ENCODE data around the gene BAHD1. TPM values are rescaled to one million over a fixed set of nuclear protein-coding genes. Genes with fewer than 3 reads are reported as not detected.

Gene BAHD1
- total RNA-seq, 2 donors from 2014 or later: 16.6 to 20.3 TPM

DNA sequence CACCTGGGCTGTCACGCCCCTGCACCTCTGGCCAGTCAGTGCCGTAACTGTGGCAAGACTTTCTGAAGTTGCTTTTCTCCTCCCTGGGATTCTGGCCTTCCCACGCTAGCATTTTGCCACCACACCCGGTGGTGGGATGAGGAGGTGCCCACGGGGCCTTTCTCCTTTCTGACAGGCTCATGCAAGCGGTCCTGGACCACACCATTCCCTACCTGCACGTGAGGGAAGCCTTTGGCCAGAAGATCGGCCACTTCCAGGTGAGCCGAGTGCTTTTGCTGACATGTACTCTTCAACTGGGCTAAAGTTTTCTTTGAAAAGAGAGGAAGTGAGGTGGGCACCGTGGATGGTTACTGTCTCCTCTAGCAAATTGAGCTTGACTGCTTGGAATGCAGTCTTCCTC, 25.5 kb upstream of the BAHD1 start:
- H3K36me3 Mint-ChIP-seq (ENCODE audit: low read depth): peaks cover 73% of the 10 kb centered on the region
- H3K4me1 Mint-ChIP-seq: peaks cover 6% of the 10 kb centered on the region
- H3K9me3 Mint-ChIP-seq: no peaks in the 10 kb centered on the region
- H3K27me3 Mint-ChIP-seq: no peaks in the 10 kb centered on the region
- H3K4me3 Mint-ChIP-seq: no peak overlapping the region
- no peak overlapping the region for H3K27ac Mint-ChIP-seq
- ATAC-seq (replicated peaks): no peak

GRCh38 chr15:40416056-40416455, 24.7 kb upstream of the BAHD1 start:
- H3K9me3 Mint-ChIP-seq: no peaks in the 10 kb centered on the region
- H3K4me3 Mint-ChIP-seq: no peak overlapping the region
- no peaks in the 10 kb centered on the region for H3K27me3 Mint-ChIP-seq
- peaks cover 65% of the 10 kb centered on the region for H3K36me3 Mint-ChIP-seq (ENCODE audit: low read depth)
- no peak overlapping the region for H3K27ac Mint-ChIP-seq
- peaks cover 2% of the 10 kb centered on the region for H3K4me1 Mint-ChIP-seq
- ATAC-seq (replicated peaks): no peak

- ATAC-seq (replicated peaks): no peak
- no peak overlapping the region for H3K27ac Mint-ChIP-seq
Measured at GRCh38 chr15:40418126-40418525, 22.6 kb upstream of the BAHD1 start.

GRCh38 chr15:40420071-40420713, 20.6 kb upstream of the BAHD1 start:
- Mint-ChIP-seq H3K27ac (no peak overlapping the region), H3K36me3 (ENCODE audit: low read depth) (peaks cover 24% of the 10 kb centered on the region)

More at GRCh38 chr15:40418126-40418525, 22.6 kb upstream of the BAHD1 start:
- Mint-ChIP-seq H3K4me1 (no peaks in the 10 kb centered on the region), H3K36me3 (ENCODE audit: low read depth) (peaks cover 44% of the 10 kb centered on the region), H3K27me3 (no peaks in the 10 kb centered on the region), H3K9me3 (no peaks in the 10 kb centered on the region), H3K4me3 (no peak overlapping the region)

GRCh38 chr15:40420793-40421192, 20.0 kb upstream of the BAHD1 start:
- Mint-ChIP-seq H3K27ac (no peak overlapping the region), H3K36me3 (ENCODE audit: low read depth) (peaks cover 18% of the 10 kb centered on the region), H3K27me3 (no peaks in the 10 kb centered on the region), H3K9me3 (no peaks in the 10 kb centered on the region), H3K4me3 (no peak overlapping the region), H3K4me1 (no peaks in the 10 kb centered on the region)
- ATAC-seq (replicated peaks): no peak

More at GRCh38 chr15:40420071-40420713, 20.6 kb upstream of the BAHD1 start:
- H3K4me3 Mint-ChIP-seq: no peak overlapping the region
- H3K4me1 Mint-ChIP-seq: no peaks in the 10 kb centered on the region
- H3K9me3 Mint-ChIP-seq: no peaks in the 10 kb centered on the region
- no peak for ATAC-seq (replicated peaks)
- no peaks in the 10 kb centered on the region for H3K27me3 Mint-ChIP-seq

- ATAC-seq (replicated peaks): peak; percentile 98
- no peaks in the 10 kb centered on the region for H3K27me3 Mint-ChIP-seq
- no peaks in the 10 kb centered on the region for H3K9me3 Mint-ChIP-seq
- no peak overlapping the region for H3K27ac Mint-ChIP-seq
- H3K4me3 Mint-ChIP-seq: no peak overlapping the region
- H3K36me3 Mint-ChIP-seq (ENCODE audit: low read depth): peaks cover 14% of the 10 kb centered on the region
- no peaks in the 10 kb centered on the region for H3K4me1 Mint-ChIP-seq
Measured at GRCh38 chr15:40421246-40422157, 19.3 kb upstream of the BAHD1 start.

DNA sequence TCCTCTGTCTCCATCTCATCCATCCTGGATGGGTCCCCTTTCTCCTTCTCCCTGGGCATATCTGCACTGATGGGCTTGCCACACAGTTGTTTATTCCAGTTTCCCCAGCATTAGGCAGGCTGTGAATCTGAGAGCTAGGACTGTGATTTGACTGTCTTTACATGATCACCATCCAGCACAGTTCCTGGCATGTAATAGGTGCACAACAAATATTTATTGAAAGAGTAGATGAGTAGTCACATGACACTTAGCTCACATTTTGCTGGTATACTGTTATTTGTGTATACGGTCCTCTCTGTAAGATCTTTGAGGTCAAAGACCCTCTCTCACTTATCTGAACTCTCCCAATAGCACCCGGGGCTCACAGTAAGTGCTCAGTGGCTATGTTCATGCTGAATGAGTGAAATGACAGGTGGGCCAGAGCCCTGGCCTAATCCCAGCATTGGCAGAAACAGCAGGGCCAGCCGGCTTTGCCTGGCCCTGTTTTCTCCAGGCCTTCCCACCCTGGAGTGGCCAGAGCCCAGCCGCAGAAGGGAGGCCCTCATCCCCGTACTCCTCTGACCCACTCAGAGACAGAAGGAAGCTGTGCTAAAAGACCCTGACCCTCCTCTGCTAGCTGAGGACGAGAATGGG, 16.2 kb upstream of the BAHD1 start:
- Mint-ChIP-seq H3K27me3 (no peaks in the 10 kb centered on the region), H3K4me3 (no peak overlapping the region), H3K27ac (no peak overlapping the region), H3K36me3 (ENCODE audit: low read depth) (no peaks in the 10 kb centered on the region), H3K4me1 (no peaks in the 10 kb centered on the region), H3K9me3 (no peaks in the 10 kb centered on the region)
- ATAC-seq (replicated peaks): no peak

DNA sequence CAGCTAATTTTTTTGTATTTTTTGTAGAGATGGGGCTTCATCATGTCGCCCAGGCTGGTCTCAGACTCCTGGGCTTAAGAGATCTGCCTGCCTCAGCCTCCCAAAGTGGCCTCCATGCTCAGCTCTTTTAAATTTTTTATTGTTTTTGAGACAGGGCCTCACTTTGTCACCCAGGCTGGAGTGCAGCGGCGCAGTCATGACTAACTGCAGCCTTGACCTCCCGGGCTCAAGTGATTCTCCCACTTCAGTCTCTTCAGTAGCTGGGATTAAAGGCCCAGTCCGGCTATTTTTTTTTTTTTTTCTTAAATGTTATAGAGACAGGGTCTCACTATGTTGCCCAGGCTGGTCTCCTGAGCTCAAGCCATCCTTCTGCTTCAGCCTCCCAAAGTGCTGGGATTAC, 15.1 kb upstream of the BAHD1 start:
- H3K4me3 Mint-ChIP-seq: no peak overlapping the region
- no peaks in the 10 kb centered on the region for H3K36me3 Mint-ChIP-seq (ENCODE audit: low read depth)

GRCh38 chr15:40427188-40427587, 13.6 kb upstream of the BAHD1 start:
- Mint-ChIP-seq H3K4me3 (no peak overlapping the region), H3K27me3 (no peaks in the 10 kb centered on the region), H3K27ac (no peak overlapping the region), H3K9me3 (no peaks in the 10 kb centered on the region), H3K4me1 (no peaks in the 10 kb centered on the region), H3K36me3 (ENCODE audit: low read depth) (no peaks in the 10 kb centered on the region)
- no peak for ATAC-seq (replicated peaks)

More for the DNA sequence above, 15.1 kb upstream of the BAHD1 start:
- Mint-ChIP-seq H3K27ac (no peak overlapping the region), H3K4me1 (no peaks in the 10 kb centered on the region), H3K9me3 (no peaks in the 10 kb centered on the region), H3K27me3 (no peaks in the 10 kb centered on the region)
- ATAC-seq (replicated peaks): no peak

DNA sequence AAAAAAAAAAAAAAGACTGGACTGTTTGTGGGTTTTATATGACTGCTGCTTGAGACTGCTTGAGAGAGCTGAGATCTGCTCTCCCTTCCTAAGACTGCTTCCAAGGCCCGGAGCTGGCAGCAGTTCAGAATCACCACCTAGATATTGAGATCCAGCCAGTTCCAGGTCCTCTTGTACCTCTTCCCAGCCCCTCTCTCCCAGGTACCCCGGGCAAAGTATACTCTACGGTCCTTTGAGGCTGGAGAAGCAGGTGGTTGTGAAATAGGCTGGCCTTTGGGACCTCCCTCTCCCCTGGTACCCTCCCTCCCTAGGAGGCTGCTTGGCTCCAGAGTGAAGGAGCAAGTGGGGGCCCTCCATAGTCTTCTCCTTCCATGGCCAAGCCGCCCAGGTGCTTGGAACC, 12.6 kb upstream of the BAHD1 start:
- Mint-ChIP-seq H3K4me1 (no peaks in the 10 kb centered on the region), H3K36me3 (ENCODE audit: low read depth) (no peaks in the 10 kb centered on the region), H3K9me3 (no peaks in the 10 kb centered on the region), H3K4me3 (no peak overlapping the region), H3K27me3 (no peaks in the 10 kb centered on the region), H3K27ac (no peak overlapping the region)
- ATAC-seq (replicated peaks): no peak

DNA sequence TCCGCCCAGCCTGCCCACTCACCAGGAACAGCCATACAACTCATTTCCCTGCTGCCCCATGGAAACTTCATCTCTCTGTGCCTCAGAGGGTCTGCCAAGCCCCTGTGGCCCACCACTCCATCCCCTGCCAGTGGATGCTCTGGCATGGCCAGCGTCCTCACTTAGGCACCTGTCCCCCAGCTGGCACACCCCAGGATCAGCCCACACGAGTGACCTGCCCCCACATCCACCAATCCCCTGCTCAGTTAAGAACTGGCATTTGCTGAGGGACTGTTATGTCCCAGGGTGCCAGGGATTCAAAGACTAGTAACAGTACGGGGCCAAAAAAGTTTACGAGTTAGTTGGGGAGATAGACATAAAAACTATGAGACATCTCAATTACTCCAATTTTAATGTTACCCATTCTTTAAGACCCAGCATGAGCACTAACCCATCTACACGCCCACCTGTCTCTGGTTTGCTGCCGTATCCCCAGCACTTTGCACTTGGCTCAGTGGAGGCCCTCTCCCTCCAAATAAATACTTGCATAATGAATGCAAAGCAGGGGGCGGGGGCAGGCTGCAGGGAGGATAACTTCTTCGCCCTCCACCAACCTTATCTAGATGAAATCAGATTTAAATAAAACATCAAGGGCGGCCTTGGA, 11.6 kb upstream of the BAHD1 start:
- ATAC-seq (replicated peaks): no peak
- Mint-ChIP-seq H3K4me3 (no peak overlapping the region), H3K9me3 (no peaks in the 10 kb centered on the region), H3K4me1 (no peaks in the 10 kb centered on the region), H3K27me3 (no peaks in the 10 kb centered on the region), H3K27ac (no peak overlapping the region), H3K36me3 (ENCODE audit: low read depth) (no peaks in the 10 kb centered on the region)

DNA sequence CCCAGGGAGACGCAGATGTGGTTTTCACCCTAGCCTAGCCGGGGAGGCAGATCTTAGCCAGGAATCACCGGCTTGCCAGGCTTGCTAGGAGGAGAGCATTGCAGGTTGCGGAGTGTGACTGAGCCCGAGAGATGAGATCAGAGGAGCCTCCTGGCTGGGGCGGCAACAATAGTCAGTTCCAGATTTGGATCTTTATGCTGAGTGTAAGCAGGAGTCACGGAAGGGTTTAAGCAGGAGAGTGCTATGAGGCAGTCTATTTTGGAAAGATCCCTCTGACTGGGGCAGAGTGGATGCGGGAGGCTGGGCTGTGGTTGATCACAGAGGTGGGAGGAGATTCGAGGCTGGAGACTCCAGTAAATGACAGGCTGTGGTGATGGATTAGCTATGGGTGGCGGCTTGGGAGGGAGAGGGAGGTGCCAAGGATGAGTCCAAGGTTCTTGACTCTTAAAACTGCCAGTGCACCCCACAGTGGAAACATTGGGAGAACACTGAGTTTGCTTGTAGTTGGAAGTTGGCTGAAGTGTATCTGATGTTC, 10.4 kb upstream of the BAHD1 start:
- Mint-ChIP-seq H3K4me1 (no peaks in the 10 kb centered on the region), H3K27me3 (no peaks in the 10 kb centered on the region)

DNA sequence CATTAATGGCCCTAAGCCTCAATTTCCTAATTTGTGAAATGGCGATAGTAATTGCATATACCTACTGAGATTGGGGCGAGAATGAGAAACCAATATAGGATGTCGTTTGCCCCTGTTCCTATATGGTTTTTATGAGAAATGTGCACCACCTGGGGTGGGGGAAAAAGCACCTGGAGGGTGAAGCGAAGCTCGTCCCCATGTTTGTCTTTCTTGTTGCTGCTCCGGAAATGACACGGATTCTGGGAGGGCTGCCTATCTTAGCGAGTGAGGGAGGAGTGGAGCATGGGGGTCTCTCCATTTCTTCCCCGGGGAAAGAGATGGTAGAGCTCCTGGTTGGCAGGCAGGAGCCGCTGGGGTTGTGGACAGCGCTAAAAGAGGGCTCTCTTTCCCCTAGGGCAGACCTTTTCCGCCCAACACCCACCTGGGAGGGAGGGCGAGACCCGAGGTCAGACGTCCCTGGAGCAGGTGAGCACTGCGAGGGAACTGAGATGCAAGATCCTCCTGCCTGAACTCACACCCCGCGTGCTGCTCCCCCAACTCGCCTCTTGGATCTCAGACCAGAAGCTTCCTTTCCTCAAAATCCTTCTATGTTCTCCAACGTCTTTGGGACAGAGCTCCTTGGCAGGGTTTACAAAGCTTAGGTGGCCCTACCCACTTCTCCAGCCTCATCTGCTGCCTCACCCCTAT, 5.6 kb upstream of the BAHD1 start:
- ATAC-seq (replicated peaks): no peak
- Mint-ChIP-seq H3K27me3 (peaks cover 20% of the 10 kb centered on the region), H3K27ac (no peak overlapping the region), H3K4me1 (peaks cover 10% of the 10 kb centered on the region), H3K9me3 (no peaks in the 10 kb centered on the region), H3K36me3 (ENCODE audit: low read depth) (peaks cover 5% of the 10 kb centered on the region), H3K4me3 (peak overlapping the region; percentile 52)

More for the DNA sequence above, 10.4 kb upstream of the BAHD1 start:
- no peak for ATAC-seq (replicated peaks)
- H3K27ac Mint-ChIP-seq: peak overlapping the region; percentile 49
- no peaks in the 10 kb centered on the region for H3K9me3 Mint-ChIP-seq
- no peak overlapping the region for H3K4me3 Mint-ChIP-seq
- no peaks in the 10 kb centered on the region for H3K36me3 Mint-ChIP-seq (ENCODE audit: low read depth)

GRCh38 chr15:40435710-40436089, 5.1 kb upstream of the BAHD1 start:
- no peak overlapping the region for H3K27ac Mint-ChIP-seq
- peaks cover 11% of the 10 kb centered on the region for H3K4me1 Mint-ChIP-seq
- H3K27me3 Mint-ChIP-seq: peaks cover 20% of the 10 kb centered on the region
- H3K9me3 Mint-ChIP-seq: no peaks in the 10 kb centered on the region
- ATAC-seq (replicated peaks): no peak
- H3K4me3 Mint-ChIP-seq: peak overlapping the region; percentile 52
- H3K36me3 Mint-ChIP-seq (ENCODE audit: low read depth): peaks cover 7% of the 10 kb centered on the region
